GM23338 (cell line): ENCODE results near the gene KIF18B. TPM values are rescaled to one million over a fixed set of nuclear protein-coding genes. Genes with fewer than 3 reads are reported as not detected.

ENCODE experiments used
- ATAC-seq: fragments of 200-7000 bp; cut with Tn5 transposase; 3 replicates; pipeline ENCODE4 v1.9.1; 2020
- DNase-seq: peaks from one replicate; pipeline ENCODE4 v3.0.0-alpha.2; 2015; ENCODE audit warnings: low spot score
- H2AFZ ChIP-seq: fragments of 200-600 bp; sonication (generic); 2 replicates; pipeline ENCODE4 v1.8.0; 2016; ENCODE audit warnings: antibody characterized with exemption, mild to moderate bottlenecking, moderate library complexity
- H3F3A ChIP-seq: fragments of 200-600 bp; sonication (generic); replicated peaks from 2 replicates; pipeline ENCODE4 v1.8.0; 2017; ENCODE audit warnings: antibody characterized with exemption, mixed run types, low read depth
- H3K27ac ChIP-seq: fragments of 200-600 bp; sonication (generic); 2 replicates; pipeline ENCODE4 v1.6.1; 2016; ENCODE audit warnings: low read depth
- H3K27me3 ChIP-seq: fragments of 200-600 bp; sonication (generic); 2 replicates; pipeline ENCODE4 v1.8.0; 2016; ENCODE audit warnings: mild to moderate bottlenecking, mixed run types, moderate library complexity; ENCODE audit not compliant: insufficient read depth
- H3K36me3 ChIP-seq: fragments of 200-600 bp; sonication (generic); 2 replicates; pipeline ENCODE4 v1.8.0; 2016; ENCODE audit warnings: mild to moderate bottlenecking; ENCODE audit not compliant: insufficient read depth
- H3K4me1 ChIP-seq: fragments of 200-600 bp; sonication (generic); 2 replicates; pipeline ENCODE4 v1.8.0; 2016; ENCODE audit warnings: mild to moderate bottlenecking, moderate library complexity; ENCODE audit not compliant: insufficient read depth
- H3K4me2 ChIP-seq: fragments of 200-600 bp; sonication (generic); 2 replicates; pipeline ENCODE4 v1.7.1; 2017; ENCODE audit warnings: mixed run types
- H3K4me3 ChIP-seq: fragments of 200-600 bp; sonication (generic); 2 replicates; pipeline ENCODE4 v1.6.1; 2016; ENCODE audit warnings: mixed run types
- H3K79me2 ChIP-seq: fragments of 200-600 bp; sonication (generic); replicated peaks from 2 replicates; pipeline ENCODE4 v1.8.0; 2017; ENCODE audit warnings: mild to moderate bottlenecking; ENCODE audit not compliant: insufficient read depth
- H3K9me2 ChIP-seq: fragments of 200-600 bp; sonication (generic); 2 replicates; pipeline ENCODE4 v1.8.0; 2017; ENCODE audit not compliant: insufficient read depth
- H4K20me1 ChIP-seq: fragments of 200-600 bp; sonication (generic); replicated peaks from 2 replicates; pipeline ENCODE4 v1.8.0; 2017; ENCODE audit warnings: mild to moderate bottlenecking; ENCODE audit not compliant: insufficient read depth
- H3K27ac Mint-ChIP-seq: 2 replicates; pipeline ENCODE4 v1.8.0; 2020; ENCODE audit warnings: inconsistent platforms, mild to moderate bottlenecking, moderate library complexity, mixed read lengths
- H3K27me3 Mint-ChIP-seq: 3 replicates; pipeline ENCODE4 v1.8.0; 2022; ENCODE audit warnings: low read depth, mild to moderate bottlenecking, moderate library complexity, mixed read lengths, inconsistent platforms; ENCODE audit not compliant: insufficient read depth, poor library complexity
- H3K36me3 Mint-ChIP-seq: 3 replicates; pipeline ENCODE4 v1.8.0; 2021; ENCODE audit warnings: low read depth, mild to moderate bottlenecking, inconsistent platforms, moderate library complexity, mixed read lengths
- H3K4me1 Mint-ChIP-seq: 3 replicates; pipeline ENCODE4 v1.8.0; 2020; ENCODE audit warnings: mild to moderate bottlenecking, inconsistent platforms, mixed read lengths
- H3K4me3 Mint-ChIP-seq: 3 replicates; pipeline ENCODE4 v1.8.0; 2021; ENCODE audit warnings: moderate library complexity, mild to moderate bottlenecking, inconsistent platforms, mixed read lengths
- H3K9me3 Mint-ChIP-seq: 3 replicates; pipeline ENCODE4 v1.8.0; 2020; ENCODE audit warnings: moderate library complexity, mild to moderate bottlenecking, inconsistent platforms, mixed read lengths
- EZH2phosphoT487 ChIP-seq: fragments of 200-600 bp; sonication (generic); IDR thresholded peaks from one replicate; pipeline ENCODE4 v1.8.1; 2018; ENCODE audit warnings: antibody characterized with exemption; ENCODE audit not compliant: unreplicated experiment
- JUNB ChIP-seq: IDR thresholded peaks from one replicate; pipeline ENCODE4 v1.6.1; 2016; ENCODE audit warnings: antibody characterized with exemption; ENCODE audit not compliant: unreplicated experiment
- NANOG ChIP-seq: IDR thresholded peaks from 2 replicates; pipeline ENCODE4 v1.6.1; 2016; ENCODE audit warnings: antibody characterized with exemption, borderline replicate concordance
- POLR2AphosphoS5 ChIP-seq: IDR thresholded peaks from 2 replicates; pipeline ENCODE4 v1.6.1; 2016; ENCODE audit warnings: antibody characterized with exemption, low read depth
- STAT1 ChIP-seq: IDR thresholded peaks from one replicate; pipeline ENCODE4 v1.6.1; 2016; ENCODE audit warnings: antibody characterized with exemption; ENCODE audit not compliant: unreplicated experiment
- ZNF114 ChIP-seq: fragments of 250-450 bp; sonication (Bioruptor Pico); IDR thresholded peaks from 2 replicates; pipeline ENCODE4 v1.5.0; 2020; ENCODE audit warnings: mild to moderate bottlenecking, moderate library complexity
- ZNF331 ChIP-seq: fragments of 250-450 bp; sonication (Bioruptor Pico); IDR thresholded peaks from 2 replicates; pipeline ENCODE4 v1.5.0; 2020; ENCODE audit warnings: low read depth, mild to moderate bottlenecking, moderate library complexity
- polyA plus RNA-seq: library from polyadenylated mRNA; unstranded; fragments of >200 nt; fragmentation: Nextera tagmentation; extraction: Ambion mirVana; gene quantifications from 2 replicates; pipeline ENCODE4 v1.2.1, GENCODE V29; 2016
- total RNA-seq: library from RNA; depleted of rRNA; stranded (reverse); fragments of >200 nt; shearing (Covaris generic); gene quantifications from 2 replicates; pipeline ENCODE4 v1.2.3, GENCODE V29; 2014
- TF ChIP-seq, protein P1 (sequence below): IDR thresholded peaks from one replicate; pipeline ENCODE4 v1.6.1; 2018; ENCODE audit warnings: antibody characterized with exemption; ENCODE audit not compliant: unreplicated experiment
- TF ChIP-seq, protein P2 (sequence below): fragments of 250-450 bp; sonication (Bioruptor Pico); IDR thresholded peaks from 2 replicates; pipeline ENCODE4 v1.5.0; 2020; ENCODE audit warnings: mild to moderate bottlenecking, moderate library complexity
- TF ChIP-seq, protein P3 (sequence below): IDR thresholded peaks from 2 replicates; pipeline ENCODE4 v1.6.1; 2016; ENCODE audit warnings: antibody characterized with exemption
- TF ChIP-seq, protein P4 (sequence below), 2 experiments: fragments of 200-600 bp in 1 of 2; sonication (generic) in 1 of 2; conservative IDR thresholded peaks; 2 replicates each; pipeline versions ENCODE4 v1.5.1 to v1.6.1; 2016 to 2017; ENCODE audit warnings: antibody characterized with exemption in 2 of 2, low read depth in 2 of 2, mild to moderate bottlenecking in 2 of 2, moderate library complexity in 1 of 2

The KIF18B gene
- total and polyA plus RNA-seq, 2 experiments from 2014 or later: 14.1 to 28.4 TPM

DNA sequence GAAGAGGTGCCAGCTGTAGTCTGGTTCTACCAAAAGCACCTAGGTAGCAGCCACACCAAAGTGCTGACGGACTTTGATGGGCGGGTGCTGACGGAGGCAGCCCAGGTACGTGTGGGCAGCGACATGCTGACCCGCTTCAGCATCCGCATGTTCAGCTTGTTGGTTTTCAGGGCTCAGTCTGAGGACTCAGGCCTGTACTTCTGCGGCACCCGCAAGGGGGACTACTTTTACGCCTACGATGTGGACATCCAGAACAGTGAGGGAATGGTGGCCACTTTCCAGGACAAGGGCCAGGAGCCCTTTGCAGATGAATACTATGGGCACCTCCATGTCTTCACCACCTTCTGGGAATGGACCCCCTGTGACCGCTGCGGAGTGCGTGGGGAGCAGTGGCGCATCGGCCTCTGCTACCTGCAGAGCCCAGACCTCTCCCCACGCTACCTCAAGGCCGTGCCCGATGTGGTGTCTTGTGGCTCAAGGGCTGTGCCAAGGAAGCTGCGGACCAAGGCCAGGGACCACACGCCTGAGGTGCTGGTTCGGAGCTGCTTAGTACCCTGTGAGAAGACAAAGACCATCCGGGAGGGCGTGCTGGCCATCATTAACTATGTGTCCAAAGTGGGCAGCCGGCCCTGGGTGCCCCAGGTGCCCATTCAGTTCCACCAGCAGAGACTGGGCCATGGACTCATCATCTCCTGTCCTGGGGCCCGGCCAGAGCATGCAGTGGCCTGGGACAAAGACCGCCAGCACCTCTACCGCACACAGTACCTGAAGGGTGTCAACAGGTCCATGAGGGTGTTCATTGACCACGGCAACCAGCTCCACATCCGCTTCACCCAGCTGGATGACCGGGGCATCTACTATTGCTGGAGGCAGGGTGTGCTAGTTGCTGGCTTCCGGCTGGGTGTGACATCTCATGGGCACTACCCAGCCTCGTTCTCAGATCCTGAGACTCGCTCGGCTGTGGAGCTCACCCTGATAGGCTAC, 43.3 kb downstream of the KIF18B start:
- no peak overlapping the region for H3K4me2 ChIP-seq
- no peaks in the 10 kb centered on the region for H3K9me3 Mint-ChIP-seq
- no peaks in the 10 kb centered on the region for H3K9me2 ChIP-seq
- no peak overlapping the region for H3K27ac ChIP-seq
- no peak overlapping the region for H2AFZ ChIP-seq
- no peak for TF ChIP-seq JUNB
- TF ChIP-seq EZH2phosphoT487: no peak
- TF ChIP-seq, protein P1, sequence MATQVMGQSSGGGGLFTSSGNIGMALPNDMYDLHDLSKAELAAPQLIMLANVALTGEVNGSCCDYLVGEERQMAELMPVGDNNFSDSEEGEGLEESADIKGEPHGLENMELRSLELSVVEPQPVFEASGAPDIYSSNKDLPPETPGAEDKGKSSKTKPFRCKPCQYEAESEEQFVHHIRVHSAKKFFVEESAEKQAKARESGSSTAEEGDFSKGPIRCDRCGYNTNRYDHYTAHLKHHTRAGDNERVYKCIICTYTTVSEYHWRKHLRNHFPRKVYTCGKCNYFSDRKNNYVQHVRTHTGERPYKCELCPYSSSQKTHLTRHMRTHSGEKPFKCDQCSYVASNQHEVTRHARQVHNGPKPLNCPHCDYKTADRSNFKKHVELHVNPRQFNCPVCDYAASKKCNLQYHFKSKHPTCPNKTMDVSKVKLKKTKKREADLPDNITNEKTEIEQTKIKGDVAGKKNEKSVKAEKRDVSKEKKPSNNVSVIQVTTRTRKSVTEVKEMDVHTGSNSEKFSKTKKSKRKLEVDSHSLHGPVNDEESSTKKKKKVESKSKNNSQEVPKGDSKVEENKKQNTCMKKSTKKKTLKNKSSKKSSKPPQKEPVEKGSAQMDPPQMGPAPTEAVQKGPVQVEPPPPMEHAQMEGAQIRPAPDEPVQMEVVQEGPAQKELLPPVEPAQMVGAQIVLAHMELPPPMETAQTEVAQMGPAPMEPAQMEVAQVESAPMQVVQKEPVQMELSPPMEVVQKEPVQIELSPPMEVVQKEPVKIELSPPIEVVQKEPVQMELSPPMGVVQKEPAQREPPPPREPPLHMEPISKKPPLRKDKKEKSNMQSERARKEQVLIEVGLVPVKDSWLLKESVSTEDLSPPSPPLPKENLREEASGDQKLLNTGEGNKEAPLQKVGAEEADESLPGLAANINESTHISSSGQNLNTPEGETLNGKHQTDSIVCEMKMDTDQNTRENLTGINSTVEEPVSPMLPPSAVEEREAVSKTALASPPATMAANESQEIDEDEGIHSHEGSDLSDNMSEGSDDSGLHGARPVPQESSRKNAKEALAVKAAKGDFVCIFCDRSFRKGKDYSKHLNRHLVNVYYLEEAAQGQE: no peak
- no peak for TF ChIP-seq NANOG
- TF ChIP-seq, protein P2, sequence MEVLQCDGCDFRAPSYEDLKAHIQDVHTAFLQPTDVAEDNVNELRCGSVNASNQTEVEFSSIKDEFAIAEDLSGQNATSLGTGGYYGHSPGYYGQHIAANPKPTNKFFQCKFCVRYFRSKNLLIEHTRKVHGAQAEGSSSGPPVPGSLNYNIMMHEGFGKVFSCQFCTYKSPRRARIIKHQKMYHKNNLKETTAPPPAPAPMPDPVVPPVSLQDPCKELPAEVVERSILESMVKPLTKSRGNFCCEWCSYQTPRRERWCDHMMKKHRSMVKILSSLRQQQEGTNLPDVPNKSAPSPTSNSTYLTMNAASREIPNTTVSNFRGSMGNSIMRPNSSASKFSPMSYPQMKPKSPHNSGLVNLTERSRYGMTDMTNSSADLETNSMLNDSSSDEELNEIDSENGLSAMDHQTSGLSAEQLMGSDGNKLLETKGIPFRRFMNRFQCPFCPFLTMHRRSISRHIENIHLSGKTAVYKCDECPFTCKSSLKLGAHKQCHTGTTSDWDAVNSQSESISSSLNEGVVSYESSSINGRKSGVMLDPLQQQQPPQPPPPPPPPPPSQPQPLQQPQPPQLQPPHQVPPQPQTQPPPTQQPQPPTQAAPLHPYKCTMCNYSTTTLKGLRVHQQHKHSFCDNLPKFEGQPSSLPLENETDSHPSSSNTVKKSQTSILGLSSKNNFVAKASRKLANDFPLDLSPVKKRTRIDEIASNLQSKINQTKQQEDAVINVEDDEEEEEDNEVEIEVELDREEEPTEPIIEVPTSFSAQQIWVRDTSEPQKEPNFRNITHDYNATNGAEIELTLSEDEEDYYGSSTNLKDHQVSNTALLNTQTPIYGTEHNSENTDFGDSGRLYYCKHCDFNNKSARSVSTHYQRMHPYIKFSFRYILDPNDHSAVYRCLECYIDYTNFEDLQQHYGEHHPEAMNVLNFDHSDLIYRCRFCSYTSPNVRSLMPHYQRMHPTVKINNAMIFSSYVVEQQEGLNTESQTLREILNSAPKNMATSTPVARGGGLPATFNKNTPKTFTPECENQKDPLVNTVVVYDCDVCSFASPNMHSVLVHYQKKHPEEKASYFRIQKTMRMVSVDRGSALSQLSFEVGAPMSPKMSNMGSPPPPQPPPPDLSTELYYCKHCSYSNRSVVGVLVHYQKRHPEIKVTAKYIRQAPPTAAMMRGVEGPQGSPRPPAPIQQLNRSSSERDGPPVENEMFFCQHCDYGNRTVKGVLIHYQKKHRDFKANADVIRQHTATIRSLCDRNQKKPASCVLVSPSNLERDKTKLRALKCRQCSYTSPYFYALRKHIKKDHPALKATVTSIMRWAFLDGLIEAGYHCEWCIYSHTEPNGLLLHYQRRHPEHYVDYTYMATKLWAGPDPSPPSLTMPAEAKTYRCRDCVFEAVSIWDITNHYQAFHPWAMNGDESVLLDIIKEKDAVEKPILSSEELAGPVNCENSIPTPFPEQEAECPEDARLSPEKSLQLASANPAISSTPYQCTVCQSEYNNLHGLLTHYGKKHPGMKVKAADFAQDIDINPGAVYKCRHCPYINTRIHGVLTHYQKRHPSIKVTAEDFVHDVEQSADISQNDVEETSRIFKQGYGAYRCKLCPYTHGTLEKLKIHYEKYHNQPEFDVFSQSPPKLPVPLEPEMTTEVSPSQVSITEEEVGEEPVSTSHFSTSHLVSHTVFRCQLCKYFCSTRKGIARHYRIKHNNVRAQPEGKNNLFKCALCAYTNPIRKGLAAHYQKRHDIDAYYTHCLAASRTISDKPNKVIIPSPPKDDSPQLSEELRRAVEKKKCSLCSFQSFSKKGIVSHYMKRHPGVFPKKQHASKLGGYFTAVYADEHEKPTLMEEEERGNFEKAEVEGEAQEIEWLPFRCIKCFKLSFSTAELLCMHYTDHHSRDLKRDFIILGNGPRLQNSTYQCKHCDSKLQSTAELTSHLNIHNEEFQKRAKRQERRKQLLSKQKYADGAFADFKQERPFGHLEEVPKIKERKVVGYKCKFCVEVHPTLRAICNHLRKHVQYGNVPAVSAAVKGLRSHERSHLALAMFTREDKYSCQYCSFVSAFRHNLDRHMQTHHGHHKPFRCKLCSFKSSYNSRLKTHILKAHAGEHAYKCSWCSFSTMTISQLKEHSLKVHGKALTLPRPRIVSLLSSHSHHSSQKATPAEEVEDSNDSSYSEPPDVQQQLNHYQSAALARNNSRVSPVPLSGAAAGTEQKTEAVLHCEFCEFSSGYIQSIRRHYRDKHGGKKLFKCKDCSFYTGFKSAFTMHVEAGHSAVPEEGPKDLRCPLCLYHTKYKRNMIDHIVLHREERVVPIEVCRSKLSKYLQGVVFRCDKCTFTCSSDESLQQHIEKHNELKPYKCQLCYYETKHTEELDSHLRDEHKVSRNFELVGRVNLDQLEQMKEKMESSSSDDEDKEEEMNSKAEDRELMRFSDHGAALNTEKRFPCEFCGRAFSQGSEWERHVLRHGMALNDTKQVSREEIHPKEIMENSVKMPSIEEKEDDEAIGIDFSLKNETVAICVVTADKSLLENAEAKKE: no peak
- no peak for TF ChIP-seq ZNF114 (CRISPR knock-in tag)
- TF ChIP-seq ZNF331: no peak
- TF ChIP-seq STAT1: no peak
- TF ChIP-seq, protein P3, sequence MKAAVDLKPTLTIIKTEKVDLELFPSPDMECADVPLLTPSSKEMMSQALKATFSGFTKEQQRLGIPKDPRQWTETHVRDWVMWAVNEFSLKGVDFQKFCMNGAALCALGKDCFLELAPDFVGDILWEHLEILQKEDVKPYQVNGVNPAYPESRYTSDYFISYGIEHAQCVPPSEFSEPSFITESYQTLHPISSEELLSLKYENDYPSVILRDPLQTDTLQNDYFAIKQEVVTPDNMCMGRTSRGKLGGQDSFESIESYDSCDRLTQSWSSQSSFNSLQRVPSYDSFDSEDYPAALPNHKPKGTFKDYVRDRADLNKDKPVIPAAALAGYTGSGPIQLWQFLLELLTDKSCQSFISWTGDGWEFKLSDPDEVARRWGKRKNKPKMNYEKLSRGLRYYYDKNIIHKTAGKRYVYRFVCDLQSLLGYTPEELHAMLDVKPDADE: no peak
- TF ChIP-seq POLR2AphosphoS5: no peak
- TF ChIP-seq, protein P4, sequence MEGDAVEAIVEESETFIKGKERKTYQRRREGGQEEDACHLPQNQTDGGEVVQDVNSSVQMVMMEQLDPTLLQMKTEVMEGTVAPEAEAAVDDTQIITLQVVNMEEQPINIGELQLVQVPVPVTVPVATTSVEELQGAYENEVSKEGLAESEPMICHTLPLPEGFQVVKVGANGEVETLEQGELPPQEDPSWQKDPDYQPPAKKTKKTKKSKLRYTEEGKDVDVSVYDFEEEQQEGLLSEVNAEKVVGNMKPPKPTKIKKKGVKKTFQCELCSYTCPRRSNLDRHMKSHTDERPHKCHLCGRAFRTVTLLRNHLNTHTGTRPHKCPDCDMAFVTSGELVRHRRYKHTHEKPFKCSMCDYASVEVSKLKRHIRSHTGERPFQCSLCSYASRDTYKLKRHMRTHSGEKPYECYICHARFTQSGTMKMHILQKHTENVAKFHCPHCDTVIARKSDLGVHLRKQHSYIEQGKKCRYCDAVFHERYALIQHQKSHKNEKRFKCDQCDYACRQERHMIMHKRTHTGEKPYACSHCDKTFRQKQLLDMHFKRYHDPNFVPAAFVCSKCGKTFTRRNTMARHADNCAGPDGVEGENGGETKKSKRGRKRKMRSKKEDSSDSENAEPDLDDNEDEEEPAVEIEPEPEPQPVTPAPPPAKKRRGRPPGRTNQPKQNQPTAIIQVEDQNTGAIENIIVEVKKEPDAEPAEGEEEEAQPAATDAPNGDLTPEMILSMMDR (conservative IDR thresholded peaks at IDR 0.05; ENCODE audit: low read depth in 2 of 2): no peak
- H3K4me3 ChIP-seq: no peak overlapping the region
- H3K36me3 ChIP-seq: no peaks in the 10 kb centered on the region
- H3K79me2 ChIP-seq: no peaks in the 10 kb centered on the region
- H3K4me1 Mint-ChIP-seq: peaks cover 12% of the 10 kb centered on the region
- peaks cover 24% of the 10 kb centered on the region for H3K27me3 Mint-ChIP-seq
- DNase-seq (no peak), ATAC-seq (no peak)
- H3K36me3 Mint-ChIP-seq: no peaks in the 10 kb centered on the region
- no peak overlapping the region for H3K27ac Mint-ChIP-seq
- H3K4me3 Mint-ChIP-seq: no peak overlapping the region
- H3K27me3 ChIP-seq: no peaks in the 10 kb centered on the region
- no peaks in the 10 kb centered on the region for H3F3A ChIP-seq
- 0 out of 2 replicates have a peak, but pooled peaks cover 6% of the 10 kb centered on the region for H3K4me1 ChIP-seq
- no peaks in the 10 kb centered on the region for H4K20me1 ChIP-seq
